Mesodermal cell (in vitro differentiated cells): ENCODE data around the gene CMTM3.
"Not testable (repeated sequence)": the region's sequence is repeated elsewhere in the genome, so short reads cannot be mapped to it uniquely, and the experiment has no call there.

Experiments used
- H3K27ac ChIP-seq: 2 replicates; pipeline ENCODE4 v1.7.0; 2013; ENCODE audit warnings: mild to moderate bottlenecking, low read depth, low read length, moderate library complexity; ENCODE audit not compliant: severe bottlenecking
- H3K36me3 ChIP-seq: 2 replicates; pipeline ENCODE4 v1.7.1; 2013; ENCODE audit warnings: mild to moderate bottlenecking, low read length, moderate library complexity; ENCODE audit not compliant: control insufficient read depth, insufficient read depth
- H3K4me1 ChIP-seq: one replicate; pipeline ENCODE4 v1.7.1; 2013; ENCODE audit warnings: mild to moderate bottlenecking, low read length; ENCODE audit not compliant: insufficient read depth, control insufficient read depth, poor library complexity, severe bottlenecking
- H3K4me3 ChIP-seq: 2 replicates; pipeline ENCODE4 v1.7.0; 2013; ENCODE audit warnings: low read length, control low read depth, mild to moderate bottlenecking; ENCODE audit not compliant: insufficient read depth, poor library complexity, severe bottlenecking; ENCODE audit errors: extremely low read depth
- H3K9me3 ChIP-seq: 2 replicates; pipeline ENCODE4 v1.7.1; 2013; ENCODE audit warnings: mild to moderate bottlenecking, low read length, moderate library complexity; ENCODE audit not compliant: control insufficient read depth
- WGBS, 2 experiments: methylation state at CpG; one replicate each; pipeline ENCODE4 v1.1.5; 2013; ENCODE audit warnings: missing lambda C conversion rate in 2 of 2; ENCODE audit not compliant: insufficient coverage in 2 of 2; 5-methylcytosine and 5-hydroxymethylcytosine counted together

Gene CMTM3

GRCh38 chr16:66585481-66586239, 18.8 kb upstream of the CMTM3 start:
- Histone ChIP-seq H3K36me3 (no peaks in the 10 kb centered on the region), H3K27ac (no peak overlapping the region), H3K4me1 (peaks cover 5% of the 10 kb centered on the region), H3K4me3 (no peak overlapping the region), H3K9me3 (no peaks in the 10 kb centered on the region)
- 80 to 88% methylated on average over 7 to 10 of the region's 10 CpGs for WGBS, 2 experiments

GRCh38 chr16:66587881-66588600, 16.5 kb upstream of the CMTM3 start:
- H3K27ac ChIP-seq, result no peak overlapping the region
- 92 to 93% methylated on average over 5 to 6 of the region's 7 CpGs for WGBS, 2 experiments
- H3K4me1 ChIP-seq, result no peaks in the 10 kb centered on the region
- H3K4me3 ChIP-seq, result no peak overlapping the region
- no peaks in the 10 kb centered on the region for H3K9me3 ChIP-seq
- no peaks in the 10 kb centered on the region for H3K36me3 ChIP-seq

DNA sequence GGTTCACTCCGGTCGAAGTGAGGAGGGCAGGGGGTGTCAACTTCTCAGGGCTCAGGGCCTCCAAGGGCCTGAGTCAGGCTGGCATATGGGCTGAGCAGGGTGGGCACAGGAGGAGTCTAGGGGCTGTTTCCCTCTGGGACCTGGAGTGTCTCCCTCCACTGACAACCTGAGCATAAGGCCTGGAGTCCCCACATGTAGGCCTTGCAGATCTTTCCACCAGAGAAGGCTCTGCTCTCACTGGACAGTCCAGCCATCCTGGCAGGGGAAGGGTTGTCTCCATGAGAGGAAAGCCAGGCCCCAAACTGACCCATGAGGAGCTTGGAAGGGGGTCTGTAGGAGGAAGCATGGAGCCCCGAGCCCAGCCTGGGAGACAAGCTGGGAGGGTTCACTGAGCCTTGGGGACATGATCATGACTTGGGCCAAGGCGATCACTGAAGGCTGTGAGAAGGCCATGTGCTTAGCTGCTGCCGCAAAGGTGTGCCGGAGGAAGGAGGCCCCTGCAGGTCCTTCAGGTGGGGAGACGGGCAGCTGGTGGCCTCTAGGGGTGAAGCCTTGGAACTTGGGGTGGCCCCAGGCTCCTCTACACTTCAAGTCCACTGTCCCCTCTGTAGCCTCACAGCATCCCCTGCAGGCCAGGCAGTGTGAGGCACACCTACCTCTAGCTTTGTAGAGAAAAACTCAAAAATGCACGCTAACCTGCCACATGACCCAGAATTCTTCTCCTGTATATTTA, 15.4 kb upstream of the CMTM3 start:
- no peaks in the 10 kb centered on the region for H3K9me3 ChIP-seq
- no peak overlapping the region for H3K27ac ChIP-seq
- WGBS, 2 experiments, result 86 to 98% methylated on average over 4 to 6 of the region's 8 CpGs
- no peak overlapping the region for H3K4me3 ChIP-seq
- no peaks in the 10 kb centered on the region for H3K4me1 ChIP-seq
- no peaks in the 10 kb centered on the region for H3K36me3 ChIP-seq

DNA sequence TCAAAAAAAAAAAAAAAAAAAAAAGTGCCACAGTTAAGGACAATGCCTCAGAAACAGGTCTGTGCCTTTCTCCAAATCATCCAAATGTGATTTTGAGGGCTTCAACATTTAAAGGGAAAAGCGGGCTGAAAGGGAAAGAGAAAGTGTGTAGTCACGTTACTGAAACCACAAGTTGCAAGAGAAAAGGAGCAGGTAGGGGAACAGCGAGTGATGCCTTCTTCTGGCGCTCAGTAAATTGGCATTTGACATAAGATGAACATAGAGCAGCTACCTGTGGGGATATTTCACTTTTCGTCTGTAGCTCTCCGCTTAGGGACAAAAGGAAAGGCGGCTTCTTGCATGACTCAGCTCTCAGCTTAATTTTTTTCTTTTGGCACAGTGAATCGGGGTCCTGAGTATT, 14.2 kb upstream of the CMTM3 start:
- Histone ChIP-seq H3K36me3 (no peaks in the 10 kb centered on the region), H3K4me3 (no peak overlapping the region), H3K9me3 (no peaks in the 10 kb centered on the region), H3K27ac (no peak overlapping the region), H3K4me1 (no peaks in the 10 kb centered on the region)
- 82 to 86% methylated on average over 5 to 7 of the region's 8 CpGs for WGBS, 2 experiments

GRCh38 chr16:66591018-66591417, 13.5 kb upstream of the CMTM3 start:
- Histone ChIP-seq H3K4me3 (no peak overlapping the region), H3K9me3 (no peaks in the 10 kb centered on the region), H3K4me1 (no peaks in the 10 kb centered on the region), H3K36me3 (no peaks in the 10 kb centered on the region), H3K27ac (no peak overlapping the region)
- WGBS, 2 experiments, result 90 to 100% methylated on average over 1 to 2 of the region's 4 CpGs

- WGBS, 2 experiments, result 83 to 100% methylated on average over 2 to 3 of the region's 3 CpGs
- no peak overlapping the region for H3K4me3 ChIP-seq
- H3K4me1 ChIP-seq, result no peaks in the 10 kb centered on the region
- no peaks in the 10 kb centered on the region for H3K36me3 ChIP-seq
- no peaks in the 10 kb centered on the region for H3K9me3 ChIP-seq
- H3K27ac ChIP-seq, result no peak overlapping the region
These were observed 12.3 kb upstream of the CMTM3 start for GRCh38 chr16:66592241-66592640.

DNA sequence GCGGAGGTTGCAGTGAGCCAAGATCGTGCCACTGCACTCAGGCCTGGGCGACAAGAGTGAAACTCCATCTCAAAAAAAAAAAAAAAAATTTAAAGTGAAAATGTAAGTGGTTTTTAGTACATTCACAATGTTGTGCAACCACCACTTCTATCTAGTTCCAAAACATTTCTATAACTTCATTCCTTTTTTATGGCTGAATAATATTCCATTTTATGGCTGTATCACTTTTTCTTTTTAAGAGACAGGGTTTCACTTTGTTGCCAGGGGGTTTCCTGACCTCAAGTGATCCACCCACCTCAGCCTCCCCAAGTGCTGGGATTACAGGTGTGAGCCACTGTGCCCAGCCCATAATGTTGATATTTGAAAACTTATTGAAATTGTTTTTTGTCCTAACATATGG, 11.7 kb upstream of the CMTM3 start:
- 92 to 100% methylated on average over 1 to 2 of the region's 3 CpGs for WGBS, 2 experiments
- H3K9me3 ChIP-seq, result no peaks in the 10 kb centered on the region
- no peak overlapping the region for H3K27ac ChIP-seq
- H3K4me1 ChIP-seq, result no peaks in the 10 kb centered on the region
- H3K4me3 ChIP-seq, result no peak overlapping the region
- no peaks in the 10 kb centered on the region for H3K36me3 ChIP-seq

GRCh38 chr16:66594739-66595138, 9.8 kb upstream of the CMTM3 start:
- no peak overlapping the region for H3K27ac ChIP-seq
- H3K9me3 ChIP-seq, result no peaks in the 10 kb centered on the region
- 79 to 87% methylated on average over 4 to 5 of the region's 7 CpGs for WGBS, 2 experiments
- H3K4me3 ChIP-seq, result no peak overlapping the region
- peaks cover 3% of the 10 kb centered on the region for H3K4me1 ChIP-seq
- H3K36me3 ChIP-seq, result no peaks in the 10 kb centered on the region

DNA sequence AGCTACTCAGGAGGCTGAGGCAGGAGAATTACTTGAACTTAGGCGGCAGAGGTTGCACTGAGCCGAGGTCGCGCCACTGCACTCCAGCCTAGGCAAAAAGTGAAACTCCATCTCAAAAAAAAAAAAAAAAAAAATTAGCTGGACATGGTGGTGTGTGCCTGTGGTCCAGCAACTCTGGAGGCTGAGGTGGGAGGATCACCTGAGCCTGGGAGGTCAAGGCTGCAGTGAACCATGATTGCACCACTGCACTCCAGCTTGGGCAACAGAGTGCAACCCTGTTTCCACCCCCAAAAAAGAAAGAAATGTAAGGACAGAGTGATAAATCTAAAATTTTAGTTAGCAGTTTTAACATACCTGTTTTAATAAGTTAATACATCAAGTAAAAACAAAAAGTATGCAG, 7.9 kb upstream of the CMTM3 start:
- not testable (repeated sequence) for H3K36me3 ChIP-seq, H3K27ac ChIP-seq, H3K4me1 ChIP-seq, H3K9me3 ChIP-seq, H3K4me3 ChIP-seq
- no CpG with 5 or more reads among the region's 4 CpGs for WGBS, 2 experiments

DNA sequence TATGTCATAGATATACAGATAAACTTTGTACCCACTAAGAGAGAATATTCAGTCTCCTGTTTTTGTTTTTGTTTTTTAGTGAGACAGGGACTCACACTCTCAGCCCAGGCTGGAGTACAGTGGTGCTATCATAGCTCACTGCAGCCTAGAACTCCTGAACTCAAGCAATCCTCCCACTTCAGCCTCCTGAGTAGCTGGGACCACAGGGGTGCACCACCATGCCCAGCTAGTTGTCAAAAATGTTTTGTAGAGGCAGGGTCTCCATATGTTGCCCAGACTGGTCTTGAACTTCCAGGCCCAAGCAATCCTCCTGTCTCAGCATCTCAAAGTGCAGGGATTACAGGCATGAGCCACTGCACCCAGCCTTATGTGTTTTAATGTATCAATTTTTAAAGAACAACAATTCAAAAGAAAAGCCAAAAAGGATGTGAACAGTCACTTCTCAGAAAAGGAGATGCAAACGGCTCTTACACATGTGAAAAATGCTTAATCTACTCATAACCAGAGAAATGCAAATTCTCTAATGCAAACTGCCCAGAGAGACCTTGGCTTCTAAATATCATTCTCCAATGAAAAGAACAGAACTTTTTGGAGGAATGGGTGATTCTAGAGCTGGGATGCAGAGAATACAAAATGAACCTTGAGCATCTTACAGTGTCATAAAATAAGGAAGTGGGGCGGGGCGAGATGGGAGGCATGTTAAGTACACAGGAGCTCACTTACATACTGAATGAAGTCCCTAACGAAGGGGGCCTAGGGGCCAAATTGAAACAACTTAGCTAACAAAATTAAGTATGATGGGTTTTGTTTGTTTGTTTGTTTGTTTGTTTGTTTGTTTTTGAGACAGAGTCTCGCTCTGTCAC, 7.3 kb upstream of the CMTM3 start:
- peaks cover 9% of the 10 kb centered on the region for H3K9me3 ChIP-seq
- whole genome bisulfite sequencing, 2 experiments, result 91 to 96% methylated on average over 3 to 4 of the region's 5 CpGs
- H3K4me3 ChIP-seq, result no peak overlapping the region
- no peaks in the 10 kb centered on the region for H3K36me3 ChIP-seq
- H3K4me1 ChIP-seq, result peaks cover 3% of the 10 kb centered on the region
- H3K27ac ChIP-seq, result no peak overlapping the region
